NB4 (cell line): ENCODE measurements around the gene CYP4B1.

Experiments used
- CTCF ChIP-seq: IDR thresholded peaks from one replicate; pipeline ENCODE4 v1.5.1; 2012; ENCODE audit warnings: low read depth, low read length
- MAX ChIP-seq: IDR thresholded peaks from 2 replicates; pipeline ENCODE4 v1.6.1; 2011; ENCODE audit warnings: low read depth, low read length
- POLR2A ChIP-seq: IDR thresholded peaks from 2 replicates; pipeline ENCODE4 v1.6.1; 2011; ENCODE audit warnings: mild to moderate bottlenecking; ENCODE audit not compliant: insufficient read length; ENCODE audit errors: extremely low read depth

GRCh38 chr1:46816930-46817329 lies 18.1 kb downstream of the CYP4B1 start:
- TF ChIP-seq MAX (no peak), POLR2A (no peak), CTCF (no peak)
